Measurements from ENCODE around the gene DNA2.

The DNA2 gene

GRCh38 chr10:68364101-68364886 is 107.5 kb downstream of the DNA2 start:
- DNase-seq (ENCODE audit: low read depth, low spot score): no peak

Measured in smooth muscle cell of the brain vasculature (primary cell).